Immature natural killer cell (primary cell): ENCODE results near the gene OTOG. TPM values are rescaled to one million over a fixed set of nuclear protein-coding genes. Genes with fewer than 3 reads are reported as not detected.

ENCODE experiments used
- DNase-seq, 3 donors: peaks; one replicate each; pipeline ENCODE4 v3.0.0; 2022; ENCODE audit warnings: mixed read lengths in 1 of 3
- H3K27ac Mint-ChIP-seq, 6 donors: one replicate each; pipeline ENCODE4 v1.8.0; 2020; ENCODE audit warnings: mixed read lengths in 6 of 6, mild to moderate bottlenecking in 5 of 6, inconsistent platforms in 4 of 6, moderate library complexity in 3 of 6
- H3K27me3 Mint-ChIP-seq, 3 donors: one replicate each; pipeline ENCODE4 v1.8.0; 2020 to 2021; ENCODE audit warnings: low read depth in 3 of 3, mild to moderate bottlenecking in 3 of 3, mixed read lengths in 3 of 3, moderate library complexity in 3 of 3, inconsistent platforms in 1 of 3
- H3K36me3 Mint-ChIP-seq, 3 donors: one replicate each; pipeline ENCODE4 v1.8.0; 2020; ENCODE audit warnings: mixed read lengths in 3 of 3, inconsistent platforms in 2 of 3, mild to moderate bottlenecking in 2 of 3
- H3K4me1 Mint-ChIP-seq, 2 donors: one replicate each; pipeline ENCODE4 v1.8.0; 2020; ENCODE audit warnings: inconsistent platforms in 2 of 2, mild to moderate bottlenecking in 2 of 2, mixed read lengths in 2 of 2, moderate library complexity in 1 of 2
- H3K4me3 Mint-ChIP-seq, 5 donors: one replicate each; pipeline ENCODE4 v1.8.0; 2020; ENCODE audit warnings: mild to moderate bottlenecking in 5 of 5, mixed read lengths in 5 of 5, inconsistent platforms in 3 of 5, moderate library complexity in 3 of 5
- H3K9me3 Mint-ChIP-seq, 6 donors: one replicate each; pipeline ENCODE4 v1.8.0; 2020; ENCODE audit warnings: mild to moderate bottlenecking in 6 of 6, mixed read lengths in 6 of 6, inconsistent platforms in 4 of 6, moderate library complexity in 3 of 6
- polyA plus RNA-seq, 3 donors: library from polyadenylated mRNA; unstranded; fragments of 300-500 nt; fragmentation: Illumina TruSeq; gene quantifications; one replicate each; pipeline ENCODE4 v1.2.3, GENCODE V29; 2021

The OTOG gene
- polyA plus RNA-seq, 3 donors from 2014 or later, result not detected

DNA sequence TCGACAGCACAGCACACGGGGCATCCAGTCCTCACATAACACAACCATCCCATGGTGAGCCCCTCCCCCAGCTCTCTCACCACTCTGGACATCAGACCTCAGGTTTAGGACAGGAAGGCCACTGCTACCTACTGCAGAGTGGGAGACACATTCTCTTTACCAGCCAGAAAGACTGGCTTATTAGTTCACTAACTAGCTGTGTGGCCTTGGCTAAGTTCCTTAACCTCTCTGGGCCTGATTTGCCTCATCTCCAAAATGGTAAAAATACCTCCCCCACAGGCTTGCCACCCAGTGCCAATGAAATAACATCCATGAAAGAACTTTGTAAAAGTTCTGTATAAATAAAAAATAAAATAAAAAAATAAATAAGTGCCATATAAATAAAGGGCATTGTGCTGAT lies 35.0 kb upstream of the OTOG start:
- H3K36me3 Mint-ChIP-seq, result no peaks in the 10 kb centered on the region
- H3K27ac Mint-ChIP-seq, result no peak overlapping the region
- no peak overlapping the region for H3K4me3 Mint-ChIP-seq
- no peak for DNase-seq
- H3K4me1 Mint-ChIP-seq, result no peaks in the 10 kb centered on the region
- H3K27me3 Mint-ChIP-seq, result peaks cover 4 to 12% (median 5%) of the 10 kb centered on the region in 3 donors
- H3K9me3 Mint-ChIP-seq, result no peaks in the 10 kb centered on the region

DNA sequence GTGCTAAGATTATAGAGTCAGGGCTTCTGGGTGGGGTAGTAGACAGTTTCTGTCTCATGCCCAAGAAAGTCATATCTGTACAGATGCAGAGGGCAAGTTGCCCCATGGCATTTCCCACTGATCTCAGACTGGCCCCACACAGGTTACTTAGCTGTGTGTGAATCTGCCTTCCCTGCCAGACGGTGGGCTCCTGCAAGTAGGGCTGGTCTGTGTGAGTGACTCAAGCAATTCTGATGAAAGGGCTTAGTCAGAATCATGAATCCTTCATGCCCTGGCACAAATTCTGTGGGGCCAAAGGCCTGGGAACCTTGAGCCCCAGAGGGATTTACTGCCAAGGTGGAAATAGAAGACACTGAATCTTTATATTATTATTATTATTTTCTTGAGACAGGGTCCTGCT lies 33.2 kb upstream of the OTOG start:
- Mint-ChIP-seq H3K36me3 (no peaks in the 10 kb centered on the region), H3K27ac (no peak overlapping the region), H3K27me3 (peaks cover 3 to 13% (median 6%) of the 10 kb centered on the region in 3 donors), H3K4me1 (no peaks in the 10 kb centered on the region), H3K9me3 (no peaks in the 10 kb centered on the region), H3K4me3 (no peak overlapping the region)
- no peak for DNase-seq

DNA sequence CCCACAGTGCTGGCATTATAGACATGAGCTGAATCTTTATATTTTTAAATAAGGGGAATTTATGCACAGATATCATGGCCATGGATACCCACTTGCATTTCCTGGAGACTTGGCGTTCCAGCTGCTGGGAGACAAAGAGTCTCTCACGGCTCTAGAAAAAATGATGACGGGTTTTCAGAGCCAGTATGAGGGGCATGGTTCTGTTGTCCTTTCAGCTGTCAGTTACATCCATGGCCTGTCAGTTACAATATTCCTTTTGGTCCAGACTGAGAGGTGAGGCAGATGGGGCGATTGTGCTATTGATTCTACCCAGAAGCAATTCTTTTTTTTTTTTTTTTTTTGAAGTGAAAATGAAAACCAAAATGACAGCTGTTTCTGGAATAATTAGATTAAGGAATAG lies 32.6 kb upstream of the OTOG start:
- Mint-ChIP-seq H3K27me3 (peaks cover 4 to 13% (median 6%) of the 10 kb centered on the region in 3 donors), H3K4me3 (no peak overlapping the region), H3K36me3 (no peaks in the 10 kb centered on the region), H3K4me1 (no peaks in the 10 kb centered on the region), H3K27ac (no peak overlapping the region), H3K9me3 (no peaks in the 10 kb centered on the region)
- DNase-seq, result no peak

DNA sequence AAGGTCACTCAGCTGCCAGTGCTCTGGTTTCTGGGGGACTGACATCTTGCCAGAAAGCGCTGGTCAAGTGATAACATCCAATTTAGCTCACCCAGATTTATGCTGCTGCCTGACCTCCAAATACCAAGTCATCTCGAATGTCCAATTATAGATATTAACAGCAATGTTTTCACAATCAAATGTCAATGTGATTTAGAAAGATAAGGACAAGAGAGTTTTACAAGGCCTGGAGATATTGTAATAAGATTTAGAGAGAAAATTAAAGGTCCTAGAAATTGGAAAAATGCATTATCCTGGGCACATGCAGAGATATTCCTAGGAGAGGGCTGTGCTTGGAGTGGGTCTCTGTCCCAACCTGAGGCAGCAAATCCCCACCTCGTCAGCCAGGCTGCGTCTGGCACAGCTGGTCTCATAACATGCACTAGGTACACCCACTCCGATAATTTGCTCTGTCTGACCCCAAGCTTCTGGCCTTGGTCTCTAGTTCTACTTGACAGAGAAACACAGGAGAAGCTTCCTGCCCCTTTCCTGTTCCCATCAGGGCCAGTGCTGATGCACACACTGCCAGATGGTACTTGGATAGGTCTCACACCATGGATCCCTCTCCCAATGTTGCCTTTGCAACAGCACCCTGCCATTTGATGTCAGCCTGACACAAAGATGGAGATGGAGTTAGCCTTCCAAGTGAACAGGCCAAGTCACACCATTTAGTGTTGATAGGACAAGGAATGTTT lies 31.4 kb upstream of the OTOG start:
- DNase-seq, result no peak
- Mint-ChIP-seq H3K36me3 (no peaks in the 10 kb centered on the region), H3K27me3 (peaks cover 2 to 13% (median 5%) of the 10 kb centered on the region in 3 donors), H3K4me1 (no peaks in the 10 kb centered on the region), H3K27ac (no peak overlapping the region), H3K4me3 (no peak overlapping the region), H3K9me3 (no peaks in the 10 kb centered on the region)

DNA sequence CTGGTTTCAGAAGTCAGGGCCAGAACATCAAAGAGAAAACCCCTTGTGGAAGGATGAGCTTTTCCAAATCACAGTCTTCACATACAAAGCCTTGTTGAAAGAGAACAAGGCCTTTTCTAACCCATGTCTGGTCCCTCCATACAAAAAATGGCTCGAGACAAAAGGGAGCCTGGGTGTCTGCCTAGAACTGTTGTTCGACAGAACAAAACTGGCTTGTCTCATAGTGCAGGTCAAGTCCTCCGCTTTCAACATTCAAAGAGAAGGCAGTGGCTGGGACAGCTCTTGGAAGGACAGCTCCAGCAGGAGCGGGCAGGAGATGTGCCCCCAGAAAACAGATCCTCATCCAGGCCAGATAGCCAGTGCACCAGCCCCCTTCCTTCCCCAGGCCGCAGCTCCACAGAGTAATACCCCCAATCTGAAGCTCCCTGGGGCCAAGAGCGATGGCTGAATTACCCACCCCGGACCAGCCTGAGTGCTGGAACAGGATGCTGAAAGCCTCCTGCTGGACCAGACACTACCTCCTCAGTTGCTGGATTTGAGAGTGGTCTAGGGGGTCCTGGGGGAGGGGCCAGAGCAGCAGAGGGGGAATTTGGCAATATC lies 30.4 kb upstream of the OTOG start:
- no peaks in the 10 kb centered on the region for H3K9me3 Mint-ChIP-seq
- H3K27me3 Mint-ChIP-seq, result peaks cover 2 to 8% (median 3%) of the 10 kb centered on the region in 3 donors
- H3K4me1 Mint-ChIP-seq, result no peaks in the 10 kb centered on the region
- H3K4me3 Mint-ChIP-seq, result no peak overlapping the region
- DNase-seq, result no peak
- no peak overlapping the region for H3K27ac Mint-ChIP-seq
- no peaks in the 10 kb centered on the region for H3K36me3 Mint-ChIP-seq

DNA sequence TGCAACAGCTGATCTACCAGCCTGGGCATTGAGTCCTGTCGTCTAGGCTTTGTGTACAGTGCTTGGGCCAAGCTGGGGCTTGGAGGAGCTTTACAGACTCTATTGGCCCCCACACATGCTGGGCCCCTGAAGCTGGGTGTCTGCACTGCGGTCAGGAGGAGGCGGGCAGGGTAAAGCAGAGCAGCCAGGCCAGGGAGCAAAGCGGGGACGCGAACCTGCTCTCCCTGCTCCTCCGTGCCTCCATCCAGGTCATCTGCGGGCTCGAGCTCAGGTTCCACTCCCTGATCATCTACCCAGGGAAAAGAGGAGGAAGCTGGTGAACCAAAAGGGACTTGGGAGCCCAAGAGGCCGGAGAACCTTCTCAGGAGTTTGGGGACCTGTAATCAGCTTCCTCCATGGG lies 29.9 kb upstream of the OTOG start:
- Mint-ChIP-seq H3K9me3 (no peaks in the 10 kb centered on the region), H3K27ac (no peak overlapping the region), H3K4me3 (no peak overlapping the region), H3K4me1 (no peaks in the 10 kb centered on the region), H3K36me3 (no peaks in the 10 kb centered on the region), H3K27me3 (peaks cover 2 to 8% (median 3%) of the 10 kb centered on the region in 3 donors)
- no peak for DNase-seq

DNA sequence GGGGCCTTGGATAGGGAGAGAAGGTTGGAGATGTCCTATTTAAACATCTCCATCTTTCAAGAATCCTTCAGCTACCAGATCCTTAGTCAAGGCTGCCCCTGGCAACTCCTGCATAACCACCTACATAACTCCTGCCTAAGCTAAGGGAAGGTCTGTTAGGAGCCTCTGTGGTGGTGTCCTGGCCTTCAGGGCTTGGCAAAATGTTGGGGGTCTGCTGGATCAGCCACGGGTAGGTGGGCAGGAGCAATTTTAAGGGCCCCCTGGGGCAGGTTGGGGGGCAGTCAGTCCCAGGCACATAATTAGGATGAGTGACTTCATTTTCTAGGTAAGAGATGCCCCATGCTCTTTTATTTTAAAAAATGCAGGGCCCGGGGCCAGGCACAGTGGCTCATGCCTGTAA lies 28.7 kb upstream of the OTOG start:
- H3K27ac Mint-ChIP-seq, result no peak overlapping the region

DNA sequence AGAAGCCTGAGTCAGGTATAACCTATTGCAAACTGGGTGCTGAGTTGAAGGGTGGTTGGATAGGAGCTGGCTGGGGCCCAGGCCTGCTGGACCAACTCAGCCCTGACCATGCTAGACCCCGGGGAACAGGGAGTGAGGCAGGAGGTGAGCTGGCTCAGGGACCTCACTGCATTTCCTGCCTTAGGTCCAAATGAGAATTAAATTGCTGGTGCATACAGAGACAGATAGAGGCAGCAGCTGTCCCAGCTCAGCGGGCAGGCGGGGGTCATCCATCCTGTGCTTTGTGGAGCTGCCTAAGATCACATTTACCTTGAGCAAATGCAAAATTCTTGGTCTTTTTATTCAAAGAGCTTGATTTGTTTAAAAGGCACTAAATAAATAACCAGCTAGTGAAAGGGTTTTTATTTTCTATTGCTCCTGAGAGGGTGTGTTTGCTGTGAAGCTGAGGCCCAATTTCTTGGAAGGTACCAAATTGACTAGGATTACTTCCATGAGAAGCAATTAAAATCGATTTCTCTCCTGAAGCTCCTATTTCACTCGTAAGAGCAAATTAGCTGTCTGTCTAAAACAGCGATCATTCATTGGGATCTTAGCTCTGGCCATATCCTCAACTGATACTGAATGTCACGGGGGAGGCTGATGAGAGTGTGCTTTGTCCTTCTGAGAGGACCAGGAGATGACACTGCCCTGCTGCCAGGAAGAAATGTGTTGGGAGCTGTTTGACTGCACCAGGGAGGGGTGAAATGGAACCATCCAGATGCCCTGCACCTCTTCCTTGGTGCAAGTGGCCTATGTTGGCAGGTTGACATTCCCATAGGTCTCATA lies 27.8 kb upstream of the OTOG start:
- peaks cover 3 to 6% (median 5%) of the 10 kb centered on the region in 3 donors for H3K27me3 Mint-ChIP-seq
- H3K4me1 Mint-ChIP-seq, result no peaks in the 10 kb centered on the region
- H3K27ac Mint-ChIP-seq, result no peak overlapping the region
- H3K36me3 Mint-ChIP-seq, result no peaks in the 10 kb centered on the region
- DNase-seq, result no peak
- H3K9me3 Mint-ChIP-seq, result no peaks in the 10 kb centered on the region
- H3K4me3 Mint-ChIP-seq, result no peak overlapping the region

More for the DNA sequence above, 28.7 kb upstream of the OTOG start:
- H3K9me3 Mint-ChIP-seq, result no peaks in the 10 kb centered on the region
- no peaks in the 10 kb centered on the region for H3K36me3 Mint-ChIP-seq
- no peak for DNase-seq
- H3K27me3 Mint-ChIP-seq, result peaks cover 3 to 6% (median 5%) of the 10 kb centered on the region in 3 donors
- no peaks in the 10 kb centered on the region for H3K4me1 Mint-ChIP-seq
- no peak overlapping the region for H3K4me3 Mint-ChIP-seq

DNA sequence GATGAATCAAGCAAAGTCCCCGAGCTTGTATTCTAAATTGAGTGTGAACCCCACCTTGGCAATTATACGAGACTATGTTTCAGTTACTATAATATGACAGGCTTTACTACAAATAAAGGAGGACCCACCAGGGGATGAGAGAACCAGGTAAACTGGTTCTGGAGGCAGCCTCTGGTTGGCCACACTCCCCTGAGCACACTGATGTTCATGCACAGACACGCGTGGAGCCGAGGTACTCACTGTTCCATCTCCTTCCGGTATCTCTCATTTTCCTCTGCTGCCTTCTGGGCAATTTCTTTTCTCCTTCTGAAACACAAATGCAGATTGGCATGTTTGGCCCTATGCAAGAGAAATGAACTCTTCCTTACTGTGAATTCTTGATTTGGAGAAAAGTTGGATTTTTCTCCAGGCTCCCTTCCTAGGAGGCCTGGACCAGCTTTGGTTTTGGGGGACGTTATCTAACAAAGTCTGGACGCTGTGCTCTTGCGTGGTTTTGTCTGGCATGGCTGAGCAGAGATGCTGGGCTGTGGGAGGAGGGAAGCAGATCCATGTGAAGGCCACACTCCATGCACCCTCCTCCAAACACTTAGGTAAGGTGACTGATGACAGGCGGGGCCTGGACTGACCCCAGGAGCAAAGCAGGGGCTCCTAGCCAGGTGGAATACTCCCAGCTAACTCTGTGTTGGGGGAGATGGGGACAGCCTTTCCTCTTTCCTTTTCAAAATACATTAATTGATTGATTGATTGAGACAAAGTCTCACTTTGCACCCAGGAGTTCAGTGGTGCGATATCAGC lies 25.8 kb upstream of the OTOG start:
- DNase-seq, result no peak
- Mint-ChIP-seq H3K4me3 (no peak overlapping the region), H3K27ac (no peak overlapping the region), H3K27me3 (peaks cover 3 to 6% (median 5%) of the 10 kb centered on the region in 3 donors), H3K36me3 (no peaks in the 10 kb centered on the region), H3K9me3 (no peaks in the 10 kb centered on the region), H3K4me1 (no peaks in the 10 kb centered on the region)

DNA sequence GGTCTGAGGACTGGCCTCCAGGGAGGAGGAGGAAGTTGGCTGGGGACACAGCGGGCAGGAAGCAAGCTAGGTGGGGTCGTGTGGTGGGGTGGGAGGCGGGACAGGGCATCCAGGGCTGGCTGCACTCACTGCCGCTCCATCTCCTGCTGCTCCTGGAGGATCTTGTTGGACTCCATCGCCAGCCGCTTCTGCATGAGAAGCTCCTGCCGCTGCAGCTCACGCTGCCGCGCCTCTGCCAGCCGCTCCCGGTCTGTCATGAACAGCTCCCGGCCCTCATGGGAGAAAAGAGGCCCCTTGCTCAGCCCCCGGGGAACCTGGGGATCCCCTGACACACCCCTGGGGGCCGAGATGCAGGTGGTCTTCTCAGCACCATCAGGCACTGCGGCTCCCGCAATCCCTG lies 24.4 kb upstream of the OTOG start:
- H3K36me3 Mint-ChIP-seq, result no peaks in the 10 kb centered on the region
- H3K4me3 Mint-ChIP-seq, result no peak overlapping the region
- no peaks in the 10 kb centered on the region for H3K9me3 Mint-ChIP-seq
- no peak overlapping the region for H3K27ac Mint-ChIP-seq
- no peaks in the 10 kb centered on the region for H3K4me1 Mint-ChIP-seq
- peaks cover 1 to 5% (median 2%) of the 10 kb centered on the region in 3 donors for H3K27me3 Mint-ChIP-seq
- no peak for DNase-seq

DNA sequence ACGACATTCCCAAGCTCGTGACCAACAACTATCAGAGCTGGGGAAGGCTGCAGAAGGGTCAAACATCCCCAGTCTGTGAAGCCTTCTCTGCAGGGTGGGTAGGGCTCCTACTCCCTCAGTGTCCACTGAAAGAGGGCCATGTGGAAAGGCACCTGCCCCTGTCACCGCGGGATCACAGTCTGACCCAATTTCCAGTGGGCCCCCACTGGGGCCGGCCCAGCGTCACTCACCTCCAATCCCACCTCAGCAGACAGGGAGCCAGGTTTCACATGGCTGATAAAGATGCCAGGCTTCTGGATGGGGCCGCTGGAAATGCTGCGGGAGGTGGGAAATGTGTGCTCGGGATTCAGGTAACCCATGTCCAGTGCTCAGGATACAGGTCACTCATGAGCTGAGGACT lies 22.8 kb upstream of the OTOG start:
- H3K9me3 Mint-ChIP-seq, result no peaks in the 10 kb centered on the region
- DNase-seq, result no peak
- H3K27me3 Mint-ChIP-seq, result peaks cover 1 to 2% (median 2%) of the 10 kb centered on the region in 3 donors
- no peaks in the 10 kb centered on the region for H3K36me3 Mint-ChIP-seq
- no peaks in the 10 kb centered on the region for H3K4me1 Mint-ChIP-seq
- H3K27ac Mint-ChIP-seq, result no peak overlapping the region
- H3K4me3 Mint-ChIP-seq, result no peak overlapping the region

DNA sequence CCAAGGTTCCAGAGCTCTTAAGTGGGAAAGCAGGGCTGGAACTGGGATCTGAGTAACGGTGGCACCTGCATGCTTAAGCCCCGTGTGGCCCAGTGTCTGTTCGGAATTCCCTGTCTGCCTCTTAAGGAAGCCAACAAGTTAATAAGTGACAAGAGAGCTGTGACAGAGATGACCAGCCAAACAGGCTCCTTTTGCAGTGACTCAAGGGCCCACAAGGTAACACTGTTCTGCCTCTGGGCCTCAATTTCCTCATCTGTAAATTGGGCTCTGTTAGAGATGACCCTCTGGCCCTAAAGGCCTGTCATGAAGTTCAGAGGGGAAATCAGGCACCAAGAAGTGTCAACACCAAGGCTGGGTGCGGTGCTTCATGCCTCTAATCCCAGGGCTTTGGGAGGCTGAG lies 21.5 kb upstream of the OTOG start:
- Mint-ChIP-seq H3K36me3 (no peaks in the 10 kb centered on the region), H3K4me3 (no peak overlapping the region), H3K9me3 (no peaks in the 10 kb centered on the region), H3K27me3 (peaks cover 0 to 2% (median 2%) of the 10 kb centered on the region in 3 donors), H3K4me1 (no peaks in the 10 kb centered on the region), H3K27ac (no peak overlapping the region)
- DNase-seq, result no peak

DNA sequence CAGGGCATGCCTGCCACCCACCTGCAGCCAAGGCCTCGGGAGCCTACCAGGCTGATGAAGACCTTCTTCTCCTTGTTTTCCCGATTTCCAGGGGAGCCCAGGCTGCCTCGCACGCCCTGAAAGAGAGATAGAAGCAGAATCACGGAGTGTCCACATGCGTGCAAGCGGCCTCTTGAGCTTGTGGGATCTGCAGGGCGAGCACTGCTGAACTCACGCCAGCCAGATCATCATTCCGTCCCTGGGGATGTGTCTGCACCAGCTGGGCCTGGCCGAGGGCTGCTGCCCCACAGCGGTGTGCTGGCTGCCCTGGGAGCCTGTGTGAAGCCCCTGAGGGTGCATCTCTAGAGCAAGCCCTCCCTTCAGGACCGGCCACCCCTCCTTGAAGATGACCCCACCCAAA lies 20.7 kb upstream of the OTOG start:
- no peak for DNase-seq
- H3K9me3 Mint-ChIP-seq, result no peaks in the 10 kb centered on the region
- no peak overlapping the region for H3K4me3 Mint-ChIP-seq
- no peak overlapping the region for H3K27ac Mint-ChIP-seq
- H3K36me3 Mint-ChIP-seq, result no peaks in the 10 kb centered on the region
- H3K27me3 Mint-ChIP-seq, result peaks cover 0 to 2% (median 2%) of the 10 kb centered on the region in 3 donors
- H3K4me1 Mint-ChIP-seq, result no peaks in the 10 kb centered on the region
